GM12878 (cell line): ENCODE data around the gene DEXI. TPM values are rescaled to one million over a fixed set of nuclear protein-coding genes. Genes with fewer than 3 reads are reported as not detected.

ENCODE experiments used
- ATAC-seq: fragments of 200-7000 bp; cut with Tn5 transposase; 3 replicates; pipeline ENCODE4 v1.9.1; 2020; ENCODE audit warnings: mild to moderate bottlenecking, moderate library complexity
- Bru-seq: library from RNA; stranded (reverse); fragments of 400-500 nt; gene quantifications from one replicate; lab custom pipeline; 2021; lab: Mats Ljungman, UMichigan
- BruChase-seq, 2 experiments: library from RNA; stranded (reverse); fragments of 400-500 nt; gene quantifications; one replicate each; lab custom pipeline; 2021; lab: Mats Ljungman, UMichigan
- BruUV-seq: library from RNA; stranded (reverse); fragments of 400-500 nt; replicated peaks from 2 replicates; lab custom pipeline; 2021; lab: Mats Ljungman, UMichigan
- CTCF ChIA-PET: fragments of 300-600 bp; sonication (Branson Sonifier 250); formaldehyde crosslinking; extraction: SDS; loops from one replicate; lab custom pipeline; 2021; ENCODE audit warnings: inconsistent platforms; lab: Yijun Ruan, JAX
- POLR2A ChIA-PET: fragments of 350-600 bp; formaldehyde crosslinking; extraction: SDS; loops from one replicate; lab custom pipeline; 2021; ENCODE audit warnings: inconsistent platforms; lab: Charles Lee
- RAD21 ChIA-PET: fragments of 300-600 bp; sonication (Branson Sonifier 250); formaldehyde crosslinking; loops from one replicate; lab custom pipeline; 2023; ENCODE audit warnings: antibody characterized with exemption; ENCODE audit not compliant: unreplicated experiment; lab: Charles Lee
- SMC1A ChIA-PET: fragments of 300-600 bp; sonication (Branson Sonifier 250); formaldehyde crosslinking; loops from one replicate; lab custom pipeline; 2023; ENCODE audit not compliant: unreplicated experiment, uncharacterized antibody; lab: Charles Lee
- DNase-seq: peaks from one replicate; pipeline ENCODE4 v3.0.0-alpha.2; 2011; ENCODE audit warnings: low read depth, low spot score
- FAIRE-seq: peaks from 3 replicates; lab custom pipeline; 2011; peaks lifted over from hg19 to GRCh38; lab: Jason Lieb, UNC
- H2AFZ ChIP-seq: 2 replicates; pipeline ENCODE4 v1.6.0; 2011; ENCODE audit warnings: low read depth, low read length, control low read depth; ENCODE audit not compliant: control insufficient read depth
- H3K27ac ChIP-seq: 2 replicates; pipeline ENCODE4 v1.5.1; 2011; ENCODE audit warnings: control low read depth; ENCODE audit not compliant: control insufficient read depth, insufficient read depth
- H3K27me3 ChIP-seq, 2 experiments: replicated peaks in 1 of 2; 2 replicates each; pipeline versions ENCODE4 v1.6.0 to v1.6.1; 2011; ENCODE audit warnings: low read length in 1 of 2; ENCODE audit not compliant: control insufficient read depth in 2 of 2, insufficient read depth in 2 of 2
- H3K36me3 ChIP-seq, 2 experiments: 2 replicates each; pipeline ENCODE4 v1.5.1; 2011; ENCODE audit warnings: low read length in 1 of 2; ENCODE audit not compliant: control insufficient read depth in 2 of 2, insufficient read depth in 2 of 2
- H3K4me1 ChIP-seq: 2 replicates; pipeline ENCODE4 v1.6.1; 2011; ENCODE audit warnings: mild to moderate bottlenecking, low read length, moderate library complexity, mixed read lengths; ENCODE audit not compliant: control insufficient read depth, insufficient read depth
- H3K4me2 ChIP-seq: 2 replicates; pipeline ENCODE4 v1.6.0; 2011; ENCODE audit warnings: control low read depth; ENCODE audit not compliant: control insufficient read depth, insufficient read depth
- H3K4me3 ChIP-seq: fragments of 200-600 bp; sonication (generic); 2 replicates; pipeline ENCODE4 v1.5.1; 2016
- H3K79me2 ChIP-seq: 2 replicates; pipeline ENCODE4 v1.6.0; 2011; ENCODE audit warnings: low read length; ENCODE audit not compliant: control insufficient read depth, insufficient read depth
- H3K9ac ChIP-seq: 2 replicates; pipeline ENCODE4 v1.8.0; 2011; ENCODE audit warnings: low read length, control low read depth, mixed read lengths; ENCODE audit not compliant: control insufficient read depth, insufficient read depth
- H3K9me3 ChIP-seq: replicated peaks from 3 replicates; pipeline ENCODE4 v1.5.1; 2011; ENCODE audit warnings: mild to moderate bottlenecking, low read length; ENCODE audit not compliant: control insufficient read depth, insufficient read depth
- H4K20me1 ChIP-seq: 2 replicates; pipeline ENCODE4 v1.6.0; 2011; ENCODE audit not compliant: control insufficient read depth, insufficient read depth
- CHD2 ChIP-seq: IDR thresholded peaks from 2 replicates; pipeline ENCODE4 v1.6.1; 2011; ENCODE audit warnings: low read depth, low read length, improper control_type of control experiment, borderline replicate concordance
- NBN ChIP-seq: fragments of 450-650 bp; IDR thresholded peaks from 2 replicates; pipeline ENCODE4 v1.6.1; 2016
- POLR2A ChIP-seq: IDR thresholded peaks from 2 replicates; pipeline ENCODE4 v1.6.1; 2011; ENCODE audit warnings: low read depth, mild to moderate bottlenecking, low read length
- RCOR1 ChIP-seq: conservative IDR thresholded peaks from 2 replicates; pipeline ENCODE4 v1.6.1; 2012; ENCODE audit warnings: low read depth, low read length, improper control_type of control experiment
- SIN3A ChIP-seq: IDR thresholded peaks from 2 replicates; pipeline ENCODE4 v1.6.1; 2012; ENCODE audit warnings: low read depth, low read length, improper control_type of control experiment
- SRF ChIP-seq, 2 experiments: IDR thresholded peaks; 2 replicates each; pipeline ENCODE4 v1.6.1; 2011; ENCODE audit warnings: low read depth in 2 of 2, low read length in 2 of 2, mild to moderate bottlenecking in 1 of 2, moderate library complexity in 1 of 2
- STAT1 ChIP-seq: fragments of 450-650 bp; conservative IDR thresholded peaks from 2 replicates; pipeline ENCODE4 v1.6.1; 2014; ENCODE audit warnings: antibody characterized with exemption, mild to moderate bottlenecking
- ZBTB11 ChIP-seq: fragments of 450-650 bp; formaldehyde crosslinking; IDR thresholded peaks from 2 replicates; pipeline ENCODE4 v1.5.0; 2022; ENCODE audit warnings: mild to moderate bottlenecking, missing genetic modification characterization
- ZNF207 ChIP-seq: fragments of 450-650 bp; IDR thresholded peaks from 2 replicates; pipeline ENCODE4 v1.6.1; 2014; ENCODE audit warnings: antibody characterized with exemption, mild to moderate bottlenecking, borderline replicate concordance
- ZNF384 ChIP-seq: IDR thresholded peaks from 2 replicates; pipeline ENCODE4 v1.6.1; 2012; ENCODE audit warnings: low read depth, mild to moderate bottlenecking, low read length, improper control_type of control experiment, borderline replicate concordance
- WGBS: methylation state at CpG from one replicate; pipeline ENCODE4 v1.1.6; 2016; ENCODE audit warnings: low lambda C conversion rate; ENCODE audit not compliant: insufficient replicate concordance, insufficient coverage; ENCODE audit errors: missing lambda C conversion rate; 5-methylcytosine and 5-hydroxymethylcytosine counted together
- in situ Hi-C: fragments of 300-500 bp; cut with MboI; formaldehyde crosslinking; loops from 9 replicates; pipeline ENCODE4 v1.14.3; 2018; ENCODE audit warnings: mixed read lengths
- intact Hi-C: fragments of 100-400 bp; cut with micrococcal nuclease; formaldehyde crosslinking; loops from one replicate; pipeline ENCODE4 v1.14.2; 2022; ENCODE audit not compliant: unreplicated experiment
- long read RNA-seq, 2 experiments: library from polyadenylated mRNA; unstranded; transcript quantifications; one replicate each; pipeline ENCODE4 v2.0.0, GENCODE V29; 2019 to 2020
- polyA minus RNA-seq, 3 experiments: library from RNA; depleted of rRNA, polyadenylated mRNA; stranded (reverse); fragments of >200 nt; gene quantifications; 2 replicates each; pipeline ENCODE4 v1.2.3, GENCODE V29; 2011
- polyA plus RNA-seq, 11 experiments: library from polyadenylated mRNA; depleted of rRNA in 4 of 11; unstranded in 6 of 11; stranded (reverse) in 5 of 11; fragments of >200 nt; fragmentation: Nextera tagmentation in 4 of 11; fragmentation: Illumina TruSeq in 1 of 11; extraction: Ambion mirVana in 4 of 11; extraction: Trizol in 1 of 11; gene quantifications; 1 replicate in 1 of 11; 2 replicates in 10 of 11; pipeline versions ENCODE4 v1.2.1 to v1.2.3, GENCODE V29; 2011 to 2016; ENCODE audit warnings: inconsistent platforms in 2 of 11, missing spikeins in 2 of 11, low read depth in 1 of 11
- total RNA-seq, 4 experiments: library from RNA; depleted of rRNA in 3 of 4; stranded (reverse); fragments of >200 nt in 3 of 4; fragmentation: Illumina TruSeq in 1 of 4; extraction: Trizol in 1 of 4; gene quantifications; 2 replicates each; pipeline versions ENCODE4 v1.2.1 to v1.2.3, GENCODE V29; 2013 to 2021
- TF ChIP-seq, protein P1 (sequence below): IDR thresholded peaks from 2 replicates; pipeline ENCODE4 v1.6.1; 2011; ENCODE audit warnings: mild to moderate bottlenecking, low read depth, low read length, moderate library complexity; ENCODE audit not compliant: insufficient replicate concordance

Gene DEXI
- total RNA-seq (2013; cell fraction: nucleolus; rRNA removed), result 26.1 and 29.0 TPM in 2 replicates
- total RNA-seq (2014; rRNA removed) (26.3 and 28.6 TPM in 2 replicates), total RNA-seq (2014; rRNA removed; fragmentation: Illumina TruSeq; extraction: Trizol) (17.0 and 17.3 TPM in 2 replicates), total RNA-seq (2021) (22.7 and 24.2 TPM in 2 replicates), polyA plus RNA-seq (2011; rRNA removed) (11.4 and 15.2 TPM in 2 replicates), polyA plus RNA-seq (2014; fragmentation: Illumina TruSeq; extraction: Trizol) (17.8 and 21.7 TPM in 2 replicates), polyA plus RNA-seq (2014; fragmentation: Nextera tagmentation; extraction: Ambion mirVana) (1 to 10 TPM; 1.4 to 4.3 TPM), polyA plus RNA-seq (2014; rRNA removed) (22.9 and 25.7 TPM in 2 replicates), polyA plus RNA-seq (2016; fragmentation: Nextera tagmentation; extraction: Ambion mirVana) (10 to 100 TPM; 14.0 to 19.8 TPM), polyA minus RNA-seq (2011; rRNA and poly(A)+ RNA removed) (18.1 and 24.7 TPM in 2 replicates), Bru-seq, nascent RNA (percentile 66 among the genes with signal in this experiment), BruChase-seq, experiment 1, labeled RNA remaining after a 6-hour chase (percentile 58 among the genes with signal in this experiment), BruChase-seq, experiment 2, labeled RNA remaining after a 2-hour chase (percentile 58 among the genes with signal in this experiment)
- polyA plus RNA-seq (2011; ENCODE audit: low read depth), result 7.1 TPM
- polyA plus RNA-seq (2011; cell fraction: cytosol; rRNA removed), result 21.8 and 24.6 TPM in 2 replicates
- polyA plus RNA-seq (2011; cell fraction: nucleus; rRNA removed), result 37.7 and 44.3 TPM in 2 replicates
- 15.5 and 16.1 TPM in 2 replicates for polyA plus RNA-seq (2012)
- 9.6 and 11.0 TPM in 2 replicates for polyA minus RNA-seq (2011; cell fraction: cytosol; rRNA and poly(A)+ RNA removed)
- 14.1 and 21.8 TPM in 2 replicates for polyA minus RNA-seq (2011; cell fraction: nucleus; rRNA and poly(A)+ RNA removed)
- long read RNA-seq, experiment 1, full-length matches to known transcripts, result 2 of 2 reads
- long read RNA-seq, experiment 1, partial matches to known transcripts, result 0 of 2 reads
- long read RNA-seq, experiment 1, other reads (novel, unspliced or antisense), result 0 of 2 reads
- long read RNA-seq, experiment 2, full-length matches to known transcripts, result 4 of 9 reads
- long read RNA-seq, experiment 2, partial matches to known transcripts, result 1 of 9 reads
- long read RNA-seq, experiment 2, other reads (novel, unspliced or antisense), result 4 of 9 reads

DNA sequence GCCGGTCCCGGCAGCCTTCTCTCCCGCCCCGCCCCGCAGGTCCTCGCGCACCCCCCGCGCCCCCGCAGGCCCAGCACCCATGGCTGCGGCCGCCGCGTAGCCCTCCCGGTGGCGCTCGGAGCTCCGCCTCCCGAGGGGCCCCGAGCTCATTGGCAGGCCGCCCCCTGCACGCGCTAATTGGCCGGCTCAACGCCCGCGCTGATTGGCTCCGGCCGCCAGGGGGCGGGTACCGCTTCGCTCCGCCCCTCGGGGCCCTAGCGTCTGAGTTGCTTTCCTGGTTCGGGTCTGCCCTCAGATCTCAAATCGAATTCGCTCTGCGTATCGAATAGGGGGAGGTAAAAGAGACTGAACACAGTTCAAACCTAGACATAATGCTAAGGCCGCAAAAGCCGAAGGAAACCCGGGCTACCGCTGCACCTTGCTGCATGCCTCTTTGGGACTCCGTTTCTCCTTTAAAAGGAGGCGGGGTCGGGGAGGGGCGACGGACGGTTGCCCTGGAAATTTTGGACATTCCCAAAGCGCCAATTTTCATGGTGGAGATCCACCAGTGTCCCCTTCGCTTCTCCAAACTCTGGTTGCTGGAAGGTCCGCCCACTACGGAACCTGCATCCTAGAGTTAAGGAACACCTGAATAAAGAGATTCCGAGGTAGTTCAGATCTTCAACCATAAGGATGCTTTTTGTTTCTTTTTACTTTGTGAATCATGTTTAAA, at the start of gene DEXI:
Gene DEXI, minus strand, starts transcription at position 117 of the 712 bp plus-strand sequence. CDS start 463 bp downstream, outside the sequence.
- Histone ChIP-seq H3K27me3 (no peaks in the 10 kb centered on the region), H3K9ac (peak within 1 kb of the TSS; percentile 90), H3K79me2 (peaks cover 76% of the 10 kb centered on the region), H3K4me2 (peak within 1 kb of the TSS; percentile 98), H4K20me1 (no peaks in the 10 kb centered on the region; the same call in none of the 2 replicates), H3K4me1 (peaks cover 32% of the 10 kb centered on the region), H3K4me3 (peak within 1 kb of the TSS; percentile 82), H3K27ac (peak within 1 kb of the TSS; percentile 72), H2AFZ (peak within 1 kb of the TSS; percentile 98), H3K36me3 (no peaks in the 10 kb centered on the region; a peak in 2 of 4 replicates), H3K9me3 (no peaks in the 10 kb centered on the region)
- ChIA-PET RAD21 (interaction anchor here (0.6 to 7.1 kb wide), 14 partner anchors 7 to 839 kb away, joined by 3 to 50 read pairs (median 4); partner anchors contain the start of genes CIITA and SOCS1), POLR2A (interaction anchor here (0.6 to 3.8 kb wide), 8 partner anchors 8 to 458 kb away, joined by 3 to 24 read pairs (median 5); partner anchors contain the start of gene NUBP1), CTCF (interaction anchor here (0.8 to 6.3 kb wide), 4 partner anchors 7 to 417 kb away, joined by 3 to 63 read pairs (median 3); no protein-coding TSS in a partner anchor), SMC1A (interaction anchor here (0.6 to 3.0 kb wide), 7 partner anchors 8 to 198 kb away, joined by 3 to 12 read pairs (median 6); partner anchors contain the start of genes CIITA and NUBP1)
- WGBS, result 7% methylated on average over 47 of the region's 55 CpGs
- intact Hi-C loops, result no loop called here
- DNase-seq, result peak; percentile 69
- BruUV-seq, result no TSS peak
- peak; percentile 68 for FAIRE-seq
- in situ Hi-C loops, result no loop called here
- ATAC-seq, result peak; percentile 80
- TF ChIP-seq ZNF384 (no peak), CHD2 (peak; percentile 75), ZBTB11 (CRISPR knock-in tag) (no peak), NBN (0 out of 2 replicates have a peak, but pooled peaks have one; percentile 35), SIN3A (no peak), RCOR1 (no peak), ZNF207 (0 out of 2 replicates have a peak, but pooled peaks have one; percentile 54), STAT1 (no peak), POLR2A (peak; percentile 79), SRF (IDR thresholded peaks at IDR 0.05; ENCODE audit: low read depth in 2 of 2, low read length in 2 of 2) (no peak)
- TF ChIP-seq, protein P1, sequence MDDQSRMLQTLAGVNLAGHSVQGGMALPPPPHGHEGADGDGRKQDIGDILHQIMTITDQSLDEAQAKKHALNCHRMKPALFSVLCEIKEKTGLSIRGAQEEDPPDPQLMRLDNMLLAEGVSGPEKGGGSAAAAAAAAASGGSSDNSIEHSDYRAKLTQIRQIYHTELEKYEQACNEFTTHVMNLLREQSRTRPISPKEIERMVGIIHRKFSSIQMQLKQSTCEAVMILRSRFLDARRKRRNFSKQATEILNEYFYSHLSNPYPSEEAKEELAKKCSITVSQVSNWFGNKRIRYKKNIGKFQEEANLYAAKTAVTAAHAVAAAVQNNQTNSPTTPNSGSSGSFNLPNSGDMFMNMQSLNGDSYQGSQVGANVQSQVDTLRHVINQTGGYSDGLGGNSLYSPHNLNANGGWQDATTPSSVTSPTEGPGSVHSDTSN, result no peak
